GM12892 (cell line): Measurements from ENCODE around the gene BACH1.

Experiments
- POLR2A ChIP-seq: IDR thresholded peaks from 2 replicates; pipeline ENCODE4 v1.6.1; 2011; ENCODE audit warnings: low read depth, low read length, control low read depth
- POLR2AphosphoS5 ChIP-seq: IDR thresholded peaks from 2 replicates; pipeline ENCODE4 v1.6.1; 2011; ENCODE audit warnings: low read depth, low read length, control low read depth

DNA sequence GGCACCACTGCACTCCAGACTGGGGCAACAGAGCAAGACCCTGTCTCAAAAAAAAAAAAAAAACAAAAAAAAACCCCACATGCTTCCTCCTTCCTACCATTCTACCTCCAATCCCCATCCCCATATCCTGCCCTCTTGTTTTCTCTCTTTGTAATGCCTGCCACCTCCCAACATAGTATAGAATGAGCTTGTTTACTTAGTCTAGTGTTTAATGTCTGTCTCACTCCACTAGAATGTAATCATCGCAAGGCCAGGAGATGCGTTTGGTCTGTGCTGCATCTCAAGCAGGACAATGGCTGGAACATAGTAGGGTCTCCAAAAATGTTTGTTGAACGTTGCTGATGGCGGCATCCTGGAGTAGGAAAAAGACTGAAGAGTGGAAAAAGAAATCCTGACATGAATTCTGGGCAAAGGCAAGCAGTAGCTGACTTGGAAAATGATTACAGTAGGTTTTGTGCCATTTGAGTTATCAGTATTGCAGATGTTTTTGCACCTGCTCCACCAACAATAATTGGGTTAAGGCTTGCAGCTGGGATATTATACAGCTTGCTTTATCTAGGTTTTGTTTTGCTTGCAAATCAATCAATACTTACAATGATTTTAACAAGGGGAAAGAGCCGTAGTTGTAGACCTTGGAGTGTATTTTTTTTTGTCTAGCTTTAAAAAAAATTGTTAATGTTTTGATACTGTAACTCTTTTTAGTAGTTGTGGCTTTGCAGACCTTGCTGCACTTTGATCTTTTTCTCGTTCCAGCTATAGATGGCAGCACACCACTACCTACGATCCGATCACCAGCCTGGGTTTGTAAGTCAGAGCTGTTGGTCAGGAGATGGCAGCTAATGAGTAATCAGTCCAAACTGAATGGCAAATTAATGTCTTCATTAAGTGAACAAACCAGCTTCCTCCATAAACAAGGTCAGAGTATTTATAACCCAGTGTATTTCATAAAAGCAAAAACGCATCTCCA, 62.4 kb downstream of the BACH1 start:
- TF ChIP-seq POLR2A (no peak), POLR2AphosphoS5 (no peak)
